ENCODE data around the gene LENG1.
"Not testable (repeated sequence)": the region's sequence is repeated elsewhere in the genome, so short reads cannot be mapped to it uniquely, and the experiment has no call there.

LENG1 gene

DNA sequence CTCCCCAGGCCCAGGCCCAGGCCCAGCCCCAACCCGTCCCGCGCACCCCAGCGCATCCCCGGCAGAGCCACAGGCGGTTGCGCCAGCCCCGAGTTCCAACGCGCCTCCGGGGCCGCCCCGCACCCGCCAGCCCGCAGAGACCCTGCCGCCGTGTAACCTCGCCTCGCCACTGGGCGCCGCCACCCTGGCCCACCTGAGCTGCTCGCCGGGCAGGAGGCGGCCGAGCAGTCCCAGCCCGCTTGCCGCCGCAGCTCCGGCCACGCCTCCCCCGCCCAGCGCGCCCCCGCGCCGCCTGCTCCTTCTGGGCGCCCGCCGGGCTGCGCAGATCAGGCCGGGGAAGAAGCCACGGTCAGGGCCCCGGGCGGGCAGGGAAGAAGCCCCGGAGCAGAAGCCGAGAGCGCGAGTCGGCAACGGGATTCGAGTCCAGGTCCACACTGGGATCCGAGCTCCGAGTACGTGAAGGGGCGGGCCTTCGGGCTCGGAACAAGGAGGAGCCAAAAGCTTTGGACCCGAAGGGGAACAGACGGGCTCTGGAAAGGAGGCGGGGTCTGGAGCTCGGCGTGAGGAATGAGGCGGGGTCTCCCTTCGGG, 29.7 kb upstream of the LENG1 start, which contains the start of gene MBOAT7:
Gene MBOAT7, minus strand, starts transcription at position 436 of the 590 bp plus-strand sequence. CDS start 1,072 bp downstream, outside the sequence.
- DNase-seq: no peak

DNA sequence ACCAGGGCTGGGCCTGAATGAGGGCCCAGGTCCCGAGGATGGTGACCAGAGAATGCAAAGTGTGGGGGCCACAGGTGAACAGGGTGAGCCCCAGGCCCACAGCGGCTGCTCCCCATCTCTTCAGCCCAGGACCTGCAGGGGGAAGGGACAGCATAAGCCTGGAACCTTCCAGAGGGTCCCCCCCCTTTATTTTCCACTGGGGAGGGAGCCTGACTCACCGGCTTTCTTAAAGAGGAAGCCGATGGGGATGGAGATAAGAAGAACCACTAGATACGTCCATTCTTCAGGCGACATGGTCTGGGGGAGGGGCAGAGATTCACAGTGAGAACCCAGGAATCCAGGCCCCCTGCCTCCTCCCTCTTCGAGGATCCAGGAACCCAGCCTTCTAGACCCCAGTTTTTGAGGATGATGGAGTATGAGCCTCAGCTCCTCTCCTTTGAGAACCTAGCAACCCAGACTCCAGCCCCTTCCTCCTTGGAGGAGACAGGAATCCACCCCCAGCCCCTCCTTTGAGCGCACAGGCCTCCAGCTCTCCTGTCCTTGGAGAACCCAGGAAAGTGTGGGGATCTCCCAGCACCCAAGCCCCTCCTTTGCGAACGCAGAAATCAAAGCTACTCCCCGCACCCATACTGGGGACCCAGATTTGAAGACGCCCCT, 28.8 kb upstream of the LENG1 start:
- no peak for DNase-seq

GRCh38 chr19:54186934-54187381, 27.4 kb upstream of the LENG1 start:
- no peak for DNase-seq

GRCh38 chr19:54186351-54186750, 26.8 kb upstream of the LENG1 start:
- DNase-seq: no peak

DNA sequence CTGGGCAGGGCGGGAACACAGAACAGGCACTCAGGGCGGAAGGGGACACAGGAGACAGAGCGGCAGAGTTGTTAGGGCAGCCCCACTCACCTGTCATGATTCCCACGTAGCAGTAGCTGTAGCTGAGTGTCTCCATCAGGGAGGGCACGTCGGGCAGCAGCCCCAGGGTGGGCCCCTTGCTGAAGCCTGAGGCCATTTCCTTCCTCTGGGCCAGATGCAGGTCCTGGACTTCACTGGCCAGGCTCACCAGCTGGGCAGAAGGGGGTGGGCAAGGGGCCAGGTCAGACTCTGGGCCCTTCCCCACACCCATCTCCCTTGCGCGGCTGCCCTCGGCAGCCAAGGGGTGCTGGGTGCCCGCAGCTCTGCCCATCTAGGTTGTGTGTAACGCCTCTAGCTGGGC, 23.9 kb upstream of the LENG1 start:
- DNase-seq: no peak

DNA sequence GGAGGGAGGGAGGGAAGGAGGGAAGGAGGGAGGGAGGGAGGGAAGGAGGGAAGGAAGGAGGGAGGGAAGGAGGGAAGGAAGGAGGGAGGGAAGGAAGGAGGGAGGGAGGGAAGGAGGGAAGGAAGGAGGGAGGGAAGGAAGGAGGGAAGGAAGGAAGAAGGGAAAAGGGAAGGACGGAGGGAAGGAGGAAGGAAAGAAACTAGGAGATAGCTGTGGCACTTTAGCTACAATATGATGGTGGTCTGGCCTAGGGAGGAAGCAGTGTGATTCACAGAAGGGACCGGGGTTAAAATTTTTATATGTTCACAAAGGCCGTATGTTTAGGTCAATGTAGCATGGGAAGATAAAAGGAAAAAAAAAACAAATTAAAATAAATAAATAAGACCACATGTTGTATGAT, 22.4 kb upstream of the LENG1 start:
- not testable (repeated sequence) for DNase-seq

DNA sequence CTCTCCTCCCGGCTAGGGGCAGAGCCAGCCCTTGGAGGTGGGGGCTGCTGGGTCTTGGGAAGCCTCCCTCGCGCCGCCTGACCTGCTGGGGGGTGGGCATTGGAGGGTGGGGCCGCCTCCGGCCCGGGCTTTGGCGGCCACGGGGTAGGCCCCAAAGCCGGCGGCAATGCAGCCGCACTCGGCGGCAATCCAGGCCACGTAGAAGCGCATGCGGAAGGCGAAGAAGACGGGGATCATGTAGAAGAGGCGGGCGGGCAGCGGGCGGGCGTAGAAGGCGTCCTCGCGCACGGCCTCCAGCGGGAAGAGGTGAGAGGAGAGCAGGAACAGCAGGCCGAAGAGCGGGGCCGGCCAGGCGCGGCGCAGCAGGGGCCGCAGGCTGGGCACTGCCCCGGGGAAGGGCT, 21.2 kb upstream of the LENG1 start:
- DNase-seq: no peak

DNA sequence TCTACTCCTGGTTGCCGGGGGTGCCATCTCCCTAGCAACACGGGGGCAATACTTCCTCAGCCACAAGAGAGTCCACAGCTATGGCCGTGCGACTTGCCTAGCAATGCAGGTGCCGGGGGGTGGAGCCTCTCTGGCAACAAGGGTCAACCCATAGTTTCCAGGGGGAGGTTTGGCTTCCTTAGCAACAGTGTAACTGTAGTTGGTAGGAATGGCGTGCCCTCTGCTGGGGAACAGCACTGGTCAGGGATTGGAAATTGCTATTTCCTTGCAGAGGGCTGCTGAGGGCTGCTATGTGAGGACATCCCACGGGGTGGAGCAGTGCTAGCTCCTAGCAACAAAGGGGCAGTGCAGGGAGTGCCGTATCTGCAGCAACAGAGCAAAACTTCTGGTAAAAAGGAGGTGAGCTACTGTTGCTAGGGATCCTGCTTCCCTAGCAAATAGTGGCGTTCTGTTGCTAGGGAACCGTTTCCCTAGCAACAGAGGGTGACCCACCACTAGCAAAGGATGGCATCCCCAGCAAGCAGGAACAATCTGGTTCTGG, 20.5 kb upstream of the LENG1 start:
- DNase-seq: peak; percentile 26 to 70

DNA sequence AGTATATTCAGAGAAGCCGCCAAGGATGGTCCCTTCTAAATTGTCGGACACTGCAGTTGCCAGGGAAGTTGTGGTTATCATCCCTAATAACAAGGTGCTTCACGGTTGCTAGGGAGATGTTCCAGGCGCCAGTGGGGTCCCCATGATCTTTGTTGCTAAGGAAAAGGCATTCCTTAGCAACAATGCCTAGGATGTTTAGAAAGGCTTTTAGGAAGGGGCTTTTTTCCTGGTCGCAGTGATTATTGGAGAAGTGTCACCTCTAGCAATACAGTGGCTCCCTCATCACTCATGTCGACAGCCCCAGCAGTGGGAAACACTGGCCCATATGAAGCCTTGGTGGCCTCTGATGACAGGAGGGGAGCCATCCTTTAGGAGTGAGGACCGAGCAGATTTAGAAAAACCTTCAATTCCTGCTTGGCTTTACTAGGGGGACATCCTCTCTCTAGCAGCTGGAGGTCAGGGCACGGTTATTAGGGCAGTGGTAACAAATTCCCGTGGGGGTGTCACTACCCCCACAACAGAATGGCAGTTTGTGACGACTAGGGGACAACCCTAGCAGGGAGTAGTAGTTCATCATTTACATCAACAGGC, 19.8 kb upstream of the LENG1 start:
- no peak for DNase-seq

DNA sequence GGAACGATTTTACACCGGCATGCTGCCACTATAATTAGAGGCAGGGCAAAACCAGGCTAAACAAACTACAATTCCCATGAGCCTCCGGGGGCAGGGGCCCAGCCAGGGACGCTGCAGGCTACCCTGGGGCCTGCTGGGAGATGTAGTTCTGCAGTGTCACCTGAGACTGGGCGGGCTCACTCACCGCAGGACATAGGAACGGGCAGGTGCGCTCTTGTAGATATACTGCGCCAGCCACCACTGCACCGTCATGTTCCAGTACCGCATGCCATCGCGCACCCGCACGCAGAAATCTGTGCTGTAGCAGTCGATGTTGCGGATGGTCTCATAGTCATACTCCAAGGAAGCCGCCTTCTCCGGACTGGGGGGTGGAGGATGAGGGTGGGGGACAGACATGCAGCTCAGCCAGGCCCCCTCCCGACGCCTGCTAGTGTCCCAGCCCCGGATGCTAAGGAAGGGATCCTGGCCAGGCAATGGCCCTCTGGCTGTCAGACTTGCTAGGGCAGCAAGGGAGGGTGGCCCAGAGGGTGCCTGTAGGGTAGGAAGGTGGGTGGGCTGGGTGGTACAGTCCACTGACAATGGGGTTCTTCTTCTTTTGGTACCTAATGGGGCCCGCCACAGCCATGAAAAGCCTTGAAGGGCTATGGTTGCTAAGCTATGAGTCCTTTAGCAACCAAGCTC, 19.2 kb upstream of the LENG1 start:
- no peak for DNase-seq

GRCh38 chr19:54173951-54174834, 14.7 kb upstream of the LENG1 start:
- DNase-seq: no peak

GRCh38 chr19:54173359-54173699, 13.8 kb upstream of the LENG1 start:
- no peak for DNase-seq

DNA sequence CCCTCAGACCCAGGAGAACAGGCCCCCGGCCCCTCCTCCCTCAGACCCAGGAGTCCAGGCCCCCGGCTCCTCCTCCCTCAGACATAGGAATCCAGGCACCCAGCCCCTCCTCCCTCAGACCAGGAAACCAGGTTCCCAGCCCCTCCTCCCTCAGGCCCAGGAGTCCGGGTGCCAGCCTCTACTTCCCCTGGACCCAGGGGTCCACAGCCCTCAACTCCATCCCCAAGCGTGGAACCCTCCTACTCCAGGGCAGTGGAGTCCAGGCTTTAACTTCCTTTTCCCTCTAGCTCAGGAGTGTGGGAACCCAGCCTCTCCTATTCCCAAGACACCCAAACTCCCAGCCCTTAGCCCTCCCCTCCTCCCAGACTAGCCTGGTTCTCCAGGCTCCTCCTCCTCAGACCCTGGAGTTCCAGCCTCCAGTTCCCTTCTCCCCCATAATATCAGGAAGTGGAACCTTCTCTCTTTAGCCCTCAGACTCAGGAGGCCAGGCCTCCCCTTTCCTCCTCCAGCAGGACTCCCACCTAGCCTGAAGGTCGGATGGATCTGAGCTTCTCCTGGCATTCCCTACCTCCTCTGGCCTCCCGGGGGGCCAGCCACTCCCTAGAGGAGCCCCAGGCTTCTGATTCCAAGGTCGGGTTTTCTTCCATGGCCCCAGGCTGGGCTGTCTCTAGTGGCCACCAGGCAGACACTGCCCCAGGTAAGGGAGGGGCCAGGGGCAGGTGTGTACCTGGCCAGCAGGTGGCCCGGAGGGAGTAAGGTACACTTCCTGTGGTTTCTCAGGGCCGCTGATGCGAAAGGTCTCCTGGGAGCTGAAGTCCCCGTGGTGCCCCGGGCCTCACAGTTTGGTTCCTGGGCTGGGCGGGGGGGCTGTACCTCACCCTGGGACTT, 13.2 kb upstream of the LENG1 start, which contains the start of gene TMC4:
Gene TMC4, minus strand, starts transcription at position 690 of the 888 bp plus-strand sequence. Its CDS starts 43 bp downstream, at position 647.
- DNase-seq: no peak

GRCh38 chr19:54171736-54172431, 12.4 kb upstream of the LENG1 start:
- not testable (repeated sequence) for DNase-seq

DNA sequence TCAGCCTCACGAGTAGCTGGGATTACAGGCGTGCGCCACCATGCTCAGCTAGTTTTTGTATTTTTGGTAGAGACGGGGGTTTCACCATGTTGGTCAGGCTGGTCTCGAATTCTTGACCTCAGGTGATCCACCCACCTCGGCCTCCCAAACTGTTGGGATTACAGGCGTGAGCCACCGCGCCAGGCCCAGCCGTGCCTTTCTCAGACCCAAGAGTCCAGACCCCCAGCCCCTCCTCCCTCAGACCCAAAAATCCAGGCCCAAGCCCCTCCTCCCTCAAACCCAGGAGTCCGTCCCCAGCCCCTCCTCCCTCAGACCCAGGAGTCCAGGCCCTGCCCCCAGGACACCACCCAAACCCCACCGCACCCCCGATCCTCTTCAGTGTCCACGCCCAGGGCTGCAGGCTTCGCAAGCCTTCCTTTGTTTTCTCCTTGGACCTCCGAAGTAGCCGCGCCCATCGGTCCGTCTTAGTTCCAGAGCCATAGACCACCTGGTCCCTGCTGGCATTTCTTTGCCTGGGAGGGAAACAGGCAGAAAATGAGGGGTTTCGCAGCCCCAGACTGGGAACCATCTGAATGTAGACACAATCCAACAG, 9.7 kb upstream of the LENG1 start:
- no peak for DNase-seq

DNA sequence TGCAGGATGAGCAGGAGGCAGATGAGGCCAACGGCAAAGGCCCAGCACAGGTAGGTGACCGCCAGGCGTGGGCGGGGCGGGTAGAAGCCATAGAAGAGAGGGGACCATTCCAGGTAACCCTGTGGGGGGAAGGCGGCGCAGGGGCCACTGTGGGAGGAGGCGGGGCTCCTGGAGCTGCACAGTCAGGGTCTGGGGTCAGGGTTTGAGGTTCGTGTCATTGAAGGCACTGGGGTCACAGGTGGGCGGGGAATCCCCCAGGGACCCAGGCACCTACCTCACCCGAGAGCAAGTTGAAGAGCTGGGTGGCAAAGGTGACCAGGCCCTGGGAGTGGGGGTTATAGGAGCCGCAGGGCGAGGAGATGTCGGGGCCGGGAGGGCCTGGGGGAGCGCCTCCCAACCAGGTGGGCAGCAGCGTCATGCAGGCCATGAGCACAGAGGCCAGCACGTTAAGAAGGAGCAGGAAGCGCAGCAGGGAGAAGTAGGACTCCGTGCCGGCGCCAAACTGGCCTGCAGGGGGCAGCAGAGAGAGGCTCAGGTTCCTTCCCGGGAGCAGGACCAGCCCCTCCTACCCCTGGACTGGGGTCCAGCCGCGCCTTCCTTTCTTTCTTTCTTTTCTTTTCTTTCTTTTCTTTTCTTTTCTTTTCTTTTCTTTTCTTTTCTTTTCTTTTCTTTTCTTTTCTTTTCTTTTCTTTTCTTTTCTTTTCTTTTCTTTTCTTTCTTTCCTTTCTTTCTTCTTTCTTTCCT, 8.8 kb upstream of the LENG1 start:
- peak; percentile 51 to 82 for DNase-seq

GRCh38 chr19:54165222-54165621, 5.7 kb upstream of the LENG1 start:
- no peak for DNase-seq

DNA sequence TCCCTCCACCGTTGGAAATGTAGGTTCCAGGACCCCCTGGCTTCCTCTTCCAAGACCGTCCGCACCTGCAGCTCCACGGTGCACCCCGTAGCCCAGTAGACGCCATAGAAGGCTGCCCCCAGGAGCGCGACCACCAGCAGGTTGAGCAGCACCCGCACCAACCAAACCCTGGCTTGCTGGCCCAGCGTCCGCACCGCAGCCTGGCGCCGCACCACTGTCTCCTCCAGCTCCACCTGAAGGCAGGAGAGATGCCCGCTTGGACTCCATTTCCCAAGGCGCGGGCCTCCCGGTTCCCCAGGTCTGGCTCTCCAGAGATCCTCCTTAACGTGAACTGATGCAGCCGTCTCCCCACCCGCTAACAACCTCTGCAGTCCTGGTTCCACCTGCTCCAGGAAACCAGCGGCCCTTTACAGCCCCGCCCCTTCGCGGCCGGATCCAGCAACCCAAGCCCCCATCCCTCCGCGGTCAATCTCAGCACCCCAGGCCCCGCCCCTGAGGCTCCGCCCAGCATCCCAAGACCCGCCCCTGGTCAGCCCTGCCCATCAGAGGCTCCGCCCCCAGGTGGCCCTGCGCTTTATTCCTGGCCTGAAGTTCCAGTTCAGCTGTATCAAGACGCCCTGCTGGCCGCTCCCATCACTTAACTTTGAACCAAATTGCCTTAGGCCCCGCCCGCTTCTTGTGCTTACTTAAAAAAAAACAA, 5.0 kb upstream of the LENG1 start:
- DNase-seq: peak in 1 of 2 donors; percentile 18

GRCh38 chr19:54162884-54163283, 3.4 kb upstream of the LENG1 start:
- DNase-seq: no peak

Data from hippocampal formation (tissue), 2 donors.